ENCODE data around the gene CEBPG. TPM values are rescaled to one million over a fixed set of nuclear protein-coding genes. Genes with fewer than 3 reads are reported as not detected.

CEBPG gene
- total RNA-seq, 1 donor from 2014 or later: 32.0 TPM

- Mint-ChIP-seq H3K4me1 (no peaks in the 10 kb centered on the region), H3K36me3 (ENCODE audit: low read depth) (peaks cover 2% of the 10 kb centered on the region), H3K27ac (no peak overlapping the region), H3K9me3 (no peaks in the 10 kb centered on the region), H3K27me3 (no peaks in the 10 kb centered on the region), H3K4me3 (no peak overlapping the region)
- intact Hi-C loops (cut with micrococcal nuclease): loop anchor here (10.0 kb wide), 1 partner anchor 105 kb away; the partner anchor contains the start of gene CEBPA
- ATAC-seq (ENCODE audit: low read depth) (no peak), DNase-seq (no peak)
- CTCF ChIA-PET: no interaction called here
- POLR2A ChIA-PET: no interaction called here
- no peak for TF ChIP-seq CTCF (IDR thresholded peaks at IDR 0.05)
Measured at GRCh38 chr19:33409906-33410685, 36.6 kb downstream of the CEBPG start.

- Mint-ChIP-seq H3K9me3 (no peaks in the 10 kb centered on the region), H3K4me1 (no peaks in the 10 kb centered on the region), H3K4me3 (no peak overlapping the region), H3K27me3 (no peaks in the 10 kb centered on the region), H3K36me3 (ENCODE audit: low read depth) (peaks cover 2% of the 10 kb centered on the region), H3K27ac (no peak overlapping the region)
- ATAC-seq (ENCODE audit: low read depth) (no peak), DNase-seq (no peak)
- POLR2A ChIA-PET: no interaction called here
- CTCF ChIA-PET: no interaction called here
- TF ChIP-seq CTCF (IDR thresholded peaks at IDR 0.05): no peak
- intact Hi-C loops (cut with micrococcal nuclease): no loop called here
Measured at GRCh38 chr19:33410915-33411401, 37.4 kb downstream of the CEBPG start.

- ATAC-seq (ENCODE audit: low read depth) (no peak), DNase-seq (no peak)
- H3K9me3 Mint-ChIP-seq: no peaks in the 10 kb centered on the region
- ChIA-PET CTCF (no interaction called here), POLR2A (no interaction called here)
- TF ChIP-seq CTCF (IDR thresholded peaks at IDR 0.05): no peak
- intact Hi-C loops (cut with micrococcal nuclease): no loop called here
- H3K27me3 Mint-ChIP-seq: no peaks in the 10 kb centered on the region
- H3K4me3 Mint-ChIP-seq: no peak overlapping the region
- H3K36me3 Mint-ChIP-seq (ENCODE audit: low read depth): peaks cover 2% of the 10 kb centered on the region
- H3K27ac Mint-ChIP-seq: no peak overlapping the region
- H3K4me1 Mint-ChIP-seq: peaks cover 5% of the 10 kb centered on the region
Measured at GRCh38 chr19:33411621-33412180, 38.2 kb downstream of the CEBPG start.

- H3K4me3 Mint-ChIP-seq: no peak overlapping the region
- H3K27me3 Mint-ChIP-seq: no peaks in the 10 kb centered on the region
- H3K4me1 Mint-ChIP-seq: peaks cover 5% of the 10 kb centered on the region
- H3K9me3 Mint-ChIP-seq: no peaks in the 10 kb centered on the region
- DNase-seq (no peak), ATAC-seq (ENCODE audit: low read depth) (no peak)
- intact Hi-C loops (cut with micrococcal nuclease): no loop called here
- CTCF ChIA-PET: interaction anchor here (1.0 kb wide), 1 partner anchor 365 kb away, joined by 3 read pairs; no protein-coding TSS in a partner anchor
- H3K36me3 Mint-ChIP-seq (ENCODE audit: low read depth): peaks cover 2% of the 10 kb centered on the region
- POLR2A ChIA-PET: no interaction called here
- H3K27ac Mint-ChIP-seq: no peak overlapping the region
- no peak for TF ChIP-seq CTCF (IDR thresholded peaks at IDR 0.05)
Measured at GRCh38 chr19:33412601-33413425, 39.3 kb downstream of the CEBPG start.

- Mint-ChIP-seq H3K4me1 (peaks cover 5% of the 10 kb centered on the region), H3K9me3 (no peaks in the 10 kb centered on the region), H3K4me3 (no peak overlapping the region), H3K36me3 (ENCODE audit: low read depth) (peaks cover 2% of the 10 kb centered on the region), H3K27me3 (no peaks in the 10 kb centered on the region), H3K27ac (no peak overlapping the region)
- no peak for TF ChIP-seq CTCF (IDR thresholded peaks at IDR 0.05)
- no peak for ATAC-seq (ENCODE audit: low read depth)
- ChIA-PET CTCF (interaction anchor here (1.0 kb wide), 1 partner anchor 364 kb away, joined by 3 read pairs; no protein-coding TSS in a partner anchor), POLR2A (no interaction called here)
- intact Hi-C loops (cut with micrococcal nuclease): no loop called here
- DNase-seq: no peak
Measured at GRCh38 chr19:33413426-33413725, 39.9 kb downstream of the CEBPG start.

All from activated B cell treated with CpG ODN at 0.5 μM for 24 hours (primary cell).